Caco-2 (cell line): ENCODE data around the gene MSANTD2. TPM values are rescaled to one million over a fixed set of nuclear protein-coding genes. Genes with fewer than 3 reads are reported as not detected.

Experiments used
- BruUV-seq: library from RNA; stranded (reverse); fragments of 400-500 nt; replicated peaks from 2 replicates; lab custom pipeline; 2021; lab: Mats Ljungman, UMichigan
- CTCF ChIA-PET: fragments of 300-600 bp; sonication (Branson Sonifier 250); formaldehyde crosslinking; loops from one replicate; lab custom pipeline; 2022; ENCODE audit warnings: antibody characterized with exemption; lab: Charles Lee
- POLR2A ChIA-PET: fragments of 300-600 bp; sonication (Branson Sonifier 250); formaldehyde crosslinking; loops from one replicate; lab custom pipeline; 2022; ENCODE audit warnings: antibody characterized with exemption; lab: Charles Lee
- DNase-seq, 2 experiments: peaks; one replicate each; pipeline versions ENCODE4 v3.0.0 to v3.0.0-alpha.2; 2020 to 2022
- H3K27me3 ChIP-seq: replicated peaks from 2 replicates; pipeline ENCODE4 v1.6.0; 2011; ENCODE audit warnings: low read length; ENCODE audit not compliant: control insufficient read depth, insufficient read depth
- H3K36me3 ChIP-seq: 2 replicates; pipeline ENCODE4 v1.5.1; 2011; ENCODE audit warnings: low read length; ENCODE audit not compliant: control insufficient read depth, insufficient read depth
- H3K4me1 ChIP-seq: fragments of 250-450 bp; sonication (Bioruptor Pico); 2 replicates; pipeline ENCODE4 v1.5.1; 2020; ENCODE audit warnings: mild to moderate bottlenecking
- H3K4me3 ChIP-seq: 2 replicates; pipeline ENCODE4 v1.5.1; 2011; ENCODE audit warnings: low read depth, mild to moderate bottlenecking, control low read depth, low read length
- H3K9me3 ChIP-seq: fragments of 250-450 bp; sonication (Bioruptor Pico); 2 replicates; pipeline ENCODE4 v1.5.1; 2020; ENCODE audit warnings: mild to moderate bottlenecking, moderate library complexity
- H3K27ac Mint-ChIP-seq: one replicate; pipeline ENCODE4 v1.8.0; 2022; ENCODE audit warnings: mixed read lengths; ENCODE audit not compliant: unreplicated experiment
- H3K27me3 Mint-ChIP-seq: one replicate; pipeline ENCODE4 v1.8.0; 2022; ENCODE audit warnings: mixed read lengths; ENCODE audit not compliant: insufficient read depth, unreplicated experiment
- H3K36me3 Mint-ChIP-seq: one replicate; pipeline ENCODE4 v1.8.0; 2022; ENCODE audit warnings: mild to moderate bottlenecking, mixed read lengths; ENCODE audit not compliant: insufficient read depth, unreplicated experiment
- H3K4me1 Mint-ChIP-seq: one replicate; pipeline ENCODE4 v1.8.0; 2022; ENCODE audit warnings: low read depth, mixed read lengths; ENCODE audit not compliant: unreplicated experiment
- H3K4me3 Mint-ChIP-seq: one replicate; pipeline ENCODE4 v1.8.0; 2022; ENCODE audit warnings: mild to moderate bottlenecking, moderate library complexity, mixed read lengths; ENCODE audit not compliant: unreplicated experiment
- H3K9me3 Mint-ChIP-seq: one replicate; pipeline ENCODE4 v1.8.0; 2022; ENCODE audit warnings: mixed read lengths; ENCODE audit not compliant: unreplicated experiment
- CTCF ChIP-seq, 2 experiments: fragments of 200-600 bp in 1 of 2; IDR thresholded peaks; 1 replicate in 1 of 2; 2 replicates in 1 of 2; pipeline versions ENCODE4 v1.5.1 to v1.8.0; 2011 to 2022; ENCODE audit warnings: antibody characterized with exemption in 1 of 2, control low read depth in 1 of 2, inconsistent platforms in 1 of 2, low read depth in 1 of 2, low read length in 1 of 2, mild to moderate bottlenecking in 1 of 2, moderate library complexity in 1 of 2; ENCODE audit not compliant: insufficient read depth in 1 of 2, severe bottlenecking in 1 of 2, unreplicated experiment in 1 of 2
- intact Hi-C: fragments of 100-400 bp; cut with micrococcal nuclease; formaldehyde crosslinking; loops from one replicate; pipeline ENCODE4 v1.10.0; 2022; ENCODE audit not compliant: unreplicated experiment
- total RNA-seq: library from RNA; stranded (reverse); gene quantifications from 2 replicates; pipeline ENCODE4 v1.2.3, GENCODE V29; 2022

Gene MSANTD2
- total RNA-seq, 1 experiment from 2014 or later: 28.3 TPM

GRCh38 chr11:124841201-124841600 is 41.0 kb upstream of the MSANTD2 start:
- intact Hi-C loops: no loop called here
- Histone ChIP-seq H3K9me3 (no peaks in the 10 kb centered on the region), H3K36me3 (no peaks in the 10 kb centered on the region), H3K4me3 (no peak overlapping the region), H3K27me3 (peaks cover 35% of the 10 kb centered on the region), H3K4me1 (peaks cover 5% of the 10 kb centered on the region; the same call in 1 of the 2 replicates)
- Mint-ChIP-seq H3K9me3 (no peaks in the 10 kb centered on the region), H3K4me1 (peaks cover 3% of the 10 kb centered on the region), H3K27ac (no peak overlapping the region), H3K36me3 (no peaks in the 10 kb centered on the region), H3K4me3 (no peak overlapping the region), H3K27me3 (peaks cover 48% of the 10 kb centered on the region)
- TF ChIP-seq CTCF (IDR thresholded peaks at IDR 0.05; ENCODE audit: insufficient read depth in 1 of 2, low read depth in 1 of 2, low read length in 1 of 2, severe bottlenecking in 1 of 2, unreplicated experiment in 1 of 2): no peak
- ChIA-PET CTCF (interaction anchor here (1.2 kb wide), 1 partner anchor 25 kb away, joined by 3 read pairs; no protein-coding TSS in a partner anchor), POLR2A (no interaction called here)
- BruUV-seq: no TSS peak
- DNase-seq: no peak

GRCh38 chr11:124840666-124841065 is 40.5 kb upstream of the MSANTD2 start:
- Histone ChIP-seq H3K9me3 (no peaks in the 10 kb centered on the region), H3K27me3 (peaks cover 35% of the 10 kb centered on the region), H3K4me1 (peaks cover 9% of the 10 kb centered on the region; the same call in 1 of the 2 replicates), H3K4me3 (no peak overlapping the region), H3K36me3 (no peaks in the 10 kb centered on the region)
- CTCF ChIA-PET: no interaction called here
- intact Hi-C loops: no loop called here
- POLR2A ChIA-PET: no interaction called here
- Mint-ChIP-seq H3K27me3 (peaks cover 42% of the 10 kb centered on the region), H3K4me1 (peaks cover 6% of the 10 kb centered on the region), H3K4me3 (peak overlapping the region; percentile 70), H3K9me3 (no peaks in the 10 kb centered on the region), H3K36me3 (no peaks in the 10 kb centered on the region), H3K27ac (no peak overlapping the region)
- TF ChIP-seq CTCF (IDR thresholded peaks at IDR 0.05; ENCODE audit: insufficient read depth in 1 of 2, low read depth in 1 of 2, low read length in 1 of 2, severe bottlenecking in 1 of 2, unreplicated experiment in 1 of 2): no peak
- no peak for DNase-seq
- BruUV-seq: no TSS peak

GRCh38 chr11:124839972-124840621 is 39.9 kb upstream of the MSANTD2 start:
- H3K27ac Mint-ChIP-seq: no peak overlapping the region
- Histone ChIP-seq H3K4me1 (peaks cover 9% of the 10 kb centered on the region; the same call in 1 of the 2 replicates), H3K36me3 (no peaks in the 10 kb centered on the region), H3K27me3 (peaks cover 34% of the 10 kb centered on the region), H3K9me3 (no peaks in the 10 kb centered on the region), H3K4me3 (peak overlapping the region; percentile 44)
- CTCF ChIA-PET: interaction anchor here (0.6 to 4.4 kb wide), 5 partner anchors 26 to 1259 kb away, joined by 3 to 22 read pairs (median 4); partner anchors contain the start of gene ROBO3
- no peaks in the 10 kb centered on the region for H3K9me3 Mint-ChIP-seq
- H3K27me3 Mint-ChIP-seq: peaks cover 41% of the 10 kb centered on the region
- H3K4me3 Mint-ChIP-seq: peak overlapping the region; percentile 70
- no peaks in the 10 kb centered on the region for H3K36me3 Mint-ChIP-seq
- intact Hi-C loops: no loop called here
- POLR2A ChIA-PET: no interaction called here
- no TSS peak for BruUV-seq
- peaks cover 6% of the 10 kb centered on the region for H3K4me1 Mint-ChIP-seq
- no peak for DNase-seq
- no peak for TF ChIP-seq CTCF (IDR thresholded peaks at IDR 0.05; ENCODE audit: insufficient read depth in 1 of 2, low read depth in 1 of 2, low read length in 1 of 2, severe bottlenecking in 1 of 2, unreplicated experiment in 1 of 2)
